Loucy (cell line): ENCODE measurements around the gene EP400.

Experiments used
- EZH2phosphoT487 ChIP-seq: fragments of 200-600 bp; IDR thresholded peaks from 2 replicates; pipeline ENCODE4 v1.6.1; 2018; ENCODE audit warnings: antibody characterized with exemption, mild to moderate bottlenecking, moderate library complexity, borderline replicate concordance
- TF ChIP-seq, protein P1 (sequence below): fragments of 200-600 bp; sonication (generic); conservative IDR thresholded peaks from 2 replicates; pipeline ENCODE4 v1.5.1; 2014; ENCODE audit warnings: mild to moderate bottlenecking, antibody characterized with exemption, low read length

DNA sequence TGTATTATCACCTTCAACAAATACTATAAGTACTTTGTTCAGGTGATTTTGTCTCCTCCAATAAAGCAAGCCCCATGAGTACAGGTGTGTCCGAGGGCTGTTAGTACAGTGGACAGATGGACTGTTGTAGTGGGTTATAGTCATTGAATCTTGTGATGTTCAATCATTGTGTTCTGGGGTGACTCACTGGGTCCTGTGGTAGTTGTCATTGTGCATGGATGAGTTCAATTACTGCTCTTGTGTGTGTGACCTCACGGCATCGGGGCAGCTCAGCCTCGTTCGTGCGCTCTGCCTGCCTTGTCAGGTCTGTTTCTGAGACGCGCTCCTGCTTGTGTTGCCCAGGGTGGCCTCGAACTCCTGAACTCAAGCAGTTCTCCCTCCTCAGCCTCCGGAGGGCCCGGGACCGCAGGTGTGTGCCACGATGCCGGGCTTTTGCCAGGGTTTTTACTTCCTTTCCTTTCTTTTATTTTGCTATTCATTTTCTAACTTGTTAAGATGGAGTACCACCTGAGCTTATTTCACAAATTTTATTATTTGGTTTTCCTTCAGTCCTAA is 122.2 kb downstream of the EP400 start:
- TF ChIP-seq, protein P1, sequence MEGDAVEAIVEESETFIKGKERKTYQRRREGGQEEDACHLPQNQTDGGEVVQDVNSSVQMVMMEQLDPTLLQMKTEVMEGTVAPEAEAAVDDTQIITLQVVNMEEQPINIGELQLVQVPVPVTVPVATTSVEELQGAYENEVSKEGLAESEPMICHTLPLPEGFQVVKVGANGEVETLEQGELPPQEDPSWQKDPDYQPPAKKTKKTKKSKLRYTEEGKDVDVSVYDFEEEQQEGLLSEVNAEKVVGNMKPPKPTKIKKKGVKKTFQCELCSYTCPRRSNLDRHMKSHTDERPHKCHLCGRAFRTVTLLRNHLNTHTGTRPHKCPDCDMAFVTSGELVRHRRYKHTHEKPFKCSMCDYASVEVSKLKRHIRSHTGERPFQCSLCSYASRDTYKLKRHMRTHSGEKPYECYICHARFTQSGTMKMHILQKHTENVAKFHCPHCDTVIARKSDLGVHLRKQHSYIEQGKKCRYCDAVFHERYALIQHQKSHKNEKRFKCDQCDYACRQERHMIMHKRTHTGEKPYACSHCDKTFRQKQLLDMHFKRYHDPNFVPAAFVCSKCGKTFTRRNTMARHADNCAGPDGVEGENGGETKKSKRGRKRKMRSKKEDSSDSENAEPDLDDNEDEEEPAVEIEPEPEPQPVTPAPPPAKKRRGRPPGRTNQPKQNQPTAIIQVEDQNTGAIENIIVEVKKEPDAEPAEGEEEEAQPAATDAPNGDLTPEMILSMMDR, result no peak
- no peak for TF ChIP-seq EZH2phosphoT487
